Placental pericyte (primary cell): ENCODE measurements around the gene LRRC8D. TPM values are rescaled to one million over a fixed set of nuclear protein-coding genes. Genes with fewer than 3 reads are reported as not detected.

Source experiments
- total RNA-seq: library from RNA; depleted of rRNA; stranded (reverse); fragments of >200 nt; gene quantifications from 2 replicates; pipeline ENCODE4 v1.2.3, GENCODE V29; 2012

LRRC8D gene
- total RNA-seq = 28.8 and 50.3 TPM in 2 replicates

GRCh38 chr1:89820422-89821321 is at the start of gene LRRC8D:
Gene LRRC8D (plus strand): TSS chr1:89821032. CDS start chr1:89933069, 112,037 bp downstream.

Other genes starting within 250 kb of the LRRC8D start
- 10.1 and 39.8 TPM in 2 replicates for gene LRRC8C, start 187.9 kb upstream of the LRRC8D start, total RNA-seq
- 9.2 and 12.0 TPM in 2 replicates for gene ZNF326, start 174.1 kb downstream of the LRRC8D start, total RNA-seq